Coronary artery (tissue), 2 donors: ENCODE data around the gene ARPC2.

ENCODE experiments used
- DNase-seq: peaks from one replicate; pipeline ENCODE4 v3.0.0-alpha.2; 2017; ENCODE audit warnings: low spot score
- H3K27ac ChIP-seq, 2 donors: fragments of 200-600 bp; sonication (generic); one replicate each; pipeline ENCODE4 v1.5.1; 2016 to 2019
- H3K4me3 ChIP-seq: fragments of 200-600 bp; sonication (generic); 2 replicates; pipeline ENCODE4 v1.5.1; 2016; ENCODE audit warnings: mild to moderate bottlenecking, moderate library complexity
- TF ChIP-seq, protein P1 (sequence below): fragments of 200-600 bp; sonication (generic); IDR thresholded peaks from one replicate; pipeline ENCODE4 v1.5.1; 2019; ENCODE audit warnings: antibody characterized with exemption

Gene ARPC2

DNA sequence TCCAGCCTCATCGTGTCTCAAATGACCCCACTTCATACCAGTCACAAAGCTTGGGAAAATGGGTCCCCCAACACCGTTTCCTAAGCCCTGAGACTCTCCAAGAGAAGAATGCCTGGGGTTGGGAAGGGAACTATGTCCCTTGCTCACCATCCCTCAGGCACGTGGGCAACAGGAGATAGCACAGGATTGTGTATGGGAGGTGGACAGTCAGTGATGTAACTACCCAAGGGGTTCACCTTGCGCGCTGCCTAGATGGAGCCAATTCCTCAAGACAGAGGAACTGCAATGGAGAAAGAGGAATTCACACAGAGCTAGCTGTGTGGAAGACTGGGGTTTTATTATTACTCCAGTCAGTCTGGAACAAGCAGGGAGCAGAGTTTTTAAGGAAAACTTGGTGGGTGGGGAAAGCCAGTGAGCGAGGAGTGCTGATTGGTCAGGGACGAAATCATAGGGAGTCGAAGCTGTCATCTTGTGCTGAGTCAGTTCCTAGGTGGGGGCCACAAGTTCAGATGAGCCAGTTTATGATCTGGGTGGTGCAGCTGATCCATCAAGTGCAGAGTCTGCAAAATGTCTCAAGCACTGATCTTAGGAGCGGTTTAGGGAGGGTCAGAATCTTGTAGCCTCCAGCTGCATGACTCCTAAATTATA lies 36.4 kb upstream of the ARPC2 start:
- Histone ChIP-seq H3K4me3 (no peak overlapping the region), H3K27ac (no peak overlapping the region)
- peak; percentile 49 for DNase-seq
- TF ChIP-seq, protein P1, sequence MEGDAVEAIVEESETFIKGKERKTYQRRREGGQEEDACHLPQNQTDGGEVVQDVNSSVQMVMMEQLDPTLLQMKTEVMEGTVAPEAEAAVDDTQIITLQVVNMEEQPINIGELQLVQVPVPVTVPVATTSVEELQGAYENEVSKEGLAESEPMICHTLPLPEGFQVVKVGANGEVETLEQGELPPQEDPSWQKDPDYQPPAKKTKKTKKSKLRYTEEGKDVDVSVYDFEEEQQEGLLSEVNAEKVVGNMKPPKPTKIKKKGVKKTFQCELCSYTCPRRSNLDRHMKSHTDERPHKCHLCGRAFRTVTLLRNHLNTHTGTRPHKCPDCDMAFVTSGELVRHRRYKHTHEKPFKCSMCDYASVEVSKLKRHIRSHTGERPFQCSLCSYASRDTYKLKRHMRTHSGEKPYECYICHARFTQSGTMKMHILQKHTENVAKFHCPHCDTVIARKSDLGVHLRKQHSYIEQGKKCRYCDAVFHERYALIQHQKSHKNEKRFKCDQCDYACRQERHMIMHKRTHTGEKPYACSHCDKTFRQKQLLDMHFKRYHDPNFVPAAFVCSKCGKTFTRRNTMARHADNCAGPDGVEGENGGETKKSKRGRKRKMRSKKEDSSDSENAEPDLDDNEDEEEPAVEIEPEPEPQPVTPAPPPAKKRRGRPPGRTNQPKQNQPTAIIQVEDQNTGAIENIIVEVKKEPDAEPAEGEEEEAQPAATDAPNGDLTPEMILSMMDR, result no peak

DNA sequence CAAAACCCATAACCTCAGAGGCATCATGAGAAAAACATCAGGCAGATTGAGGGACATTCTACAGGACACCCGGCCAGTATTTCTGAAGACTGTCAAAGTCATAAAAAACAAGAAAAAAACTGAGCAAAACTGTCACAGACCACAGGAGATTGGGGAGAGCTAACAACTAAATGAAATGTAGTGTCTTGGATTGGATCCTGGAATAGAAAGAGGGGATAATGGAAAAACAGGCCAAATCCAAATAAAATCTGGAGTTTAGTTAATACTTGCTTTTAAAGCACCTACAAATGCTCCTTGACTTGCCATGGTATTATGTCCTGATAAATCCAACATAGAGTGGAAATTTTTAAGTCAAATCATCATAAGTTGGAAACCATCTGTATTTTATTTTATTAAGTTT lies 32.7 kb upstream of the ARPC2 start:
- Histone ChIP-seq H3K27ac (no peak overlapping the region), H3K4me3 (no peak overlapping the region)
- TF ChIP-seq, protein P1, result no peak
- no peak for DNase-seq

DNA sequence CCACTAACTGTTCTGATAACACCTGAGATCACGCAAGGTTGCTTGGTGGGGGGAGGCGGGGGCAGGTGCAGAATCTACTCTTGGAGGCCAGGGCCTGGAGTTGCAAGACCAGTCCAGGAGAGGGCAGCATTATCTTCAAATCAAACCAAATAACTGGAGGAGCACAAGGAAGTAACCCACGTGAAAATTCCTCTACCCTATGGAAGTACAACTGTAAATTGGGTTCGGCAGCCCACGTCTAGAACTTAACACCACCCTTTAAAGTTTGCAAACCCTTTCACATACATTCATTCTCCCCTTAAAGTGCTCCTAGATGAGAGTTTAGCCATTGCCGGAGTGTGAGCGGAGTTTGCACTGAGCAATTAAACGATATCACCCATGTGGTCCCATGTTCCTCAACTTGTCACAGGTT lies 30.6 kb upstream of the ARPC2 start:
- no peak overlapping the region for H3K27ac ChIP-seq
- no peak for DNase-seq
- TF ChIP-seq, protein P1, result peak; percentile 74
- peak overlapping the region; percentile 30 for H3K4me3 ChIP-seq

DNA sequence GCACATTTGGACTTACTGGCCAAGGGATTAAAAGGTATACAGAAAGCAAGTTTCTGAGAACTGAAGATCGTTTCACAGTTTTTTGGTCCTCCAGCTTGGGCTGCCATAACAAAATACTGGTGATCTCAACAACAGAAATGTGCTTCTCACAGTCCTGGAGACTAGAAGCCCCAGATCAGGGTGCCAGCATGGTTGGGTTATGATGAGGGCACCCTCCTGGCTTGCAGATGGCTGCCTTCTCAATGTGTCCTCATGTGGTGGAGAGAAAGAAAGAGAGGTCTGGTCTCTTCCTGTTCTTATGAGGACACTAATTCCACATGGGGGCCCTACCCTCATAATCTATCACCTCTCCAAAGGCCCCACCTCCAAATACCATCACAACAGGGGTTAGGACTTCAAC lies 30.1 kb upstream of the ARPC2 start:
- DNase-seq, result no peak
- Histone ChIP-seq H3K4me3 (no peak overlapping the region), H3K27ac (no peak overlapping the region)
- TF ChIP-seq, protein P1, result no peak

DNA sequence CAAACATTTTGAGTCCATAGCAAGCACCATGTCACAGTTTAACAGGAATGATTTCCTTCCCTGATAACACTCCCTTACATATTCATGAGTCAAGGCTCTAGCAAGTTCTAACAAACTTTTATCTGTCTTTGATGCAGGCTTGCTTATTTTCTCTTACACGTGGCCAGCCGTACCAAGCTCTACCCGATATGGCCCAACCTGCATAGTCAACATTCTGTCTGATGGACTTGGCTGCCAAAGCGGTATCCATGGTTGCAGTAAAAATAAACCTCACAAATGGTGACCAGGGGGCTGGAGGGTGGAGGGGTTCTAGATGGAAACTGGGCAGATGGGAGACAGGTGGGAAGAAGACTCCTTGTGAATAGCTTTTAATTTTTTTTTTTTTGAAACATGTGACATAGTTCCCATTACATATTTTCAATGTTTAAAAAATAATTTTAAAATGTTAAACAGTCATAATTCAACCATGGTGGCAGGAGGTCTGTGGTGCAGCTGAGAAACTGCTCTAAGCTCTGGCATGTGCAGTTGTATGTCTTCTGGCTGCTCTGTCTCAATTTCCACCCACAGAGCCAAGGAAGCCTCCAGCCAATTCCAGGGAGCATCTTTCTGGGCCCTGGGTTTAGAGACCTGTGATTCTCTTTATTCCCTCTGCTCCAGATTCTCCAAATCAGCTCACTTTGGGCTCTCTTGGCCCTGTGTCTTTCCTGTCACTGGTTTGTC lies 29.5 kb upstream of the ARPC2 start:
- no peak overlapping the region for H3K4me3 ChIP-seq
- H3K27ac ChIP-seq, result no peak overlapping the region
- DNase-seq, result no peak
- TF ChIP-seq, protein P1, result no peak

DNA sequence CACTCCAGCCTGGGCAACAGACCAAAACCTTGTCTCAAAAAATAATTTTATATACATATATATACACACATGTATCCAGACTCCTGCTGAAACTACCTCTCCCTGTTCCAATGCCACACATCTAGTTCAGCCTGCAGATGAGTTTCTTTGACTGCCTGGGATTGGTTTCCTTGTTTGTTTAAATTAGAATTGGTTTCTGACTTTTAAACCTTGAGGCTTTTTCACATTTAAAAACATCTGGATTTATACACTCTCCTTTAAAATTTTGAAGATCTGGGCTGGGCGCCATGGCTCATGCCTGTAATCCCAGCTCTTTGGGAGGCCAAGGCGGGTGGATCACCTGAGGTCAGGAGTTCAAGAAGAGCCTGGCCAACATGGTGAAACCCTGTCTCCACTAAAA lies 28.5 kb upstream of the ARPC2 start:
- TF ChIP-seq, protein P1, result no peak
- Histone ChIP-seq H3K4me3 (no peak overlapping the region), H3K27ac (no peak overlapping the region)
- no peak for DNase-seq

DNA sequence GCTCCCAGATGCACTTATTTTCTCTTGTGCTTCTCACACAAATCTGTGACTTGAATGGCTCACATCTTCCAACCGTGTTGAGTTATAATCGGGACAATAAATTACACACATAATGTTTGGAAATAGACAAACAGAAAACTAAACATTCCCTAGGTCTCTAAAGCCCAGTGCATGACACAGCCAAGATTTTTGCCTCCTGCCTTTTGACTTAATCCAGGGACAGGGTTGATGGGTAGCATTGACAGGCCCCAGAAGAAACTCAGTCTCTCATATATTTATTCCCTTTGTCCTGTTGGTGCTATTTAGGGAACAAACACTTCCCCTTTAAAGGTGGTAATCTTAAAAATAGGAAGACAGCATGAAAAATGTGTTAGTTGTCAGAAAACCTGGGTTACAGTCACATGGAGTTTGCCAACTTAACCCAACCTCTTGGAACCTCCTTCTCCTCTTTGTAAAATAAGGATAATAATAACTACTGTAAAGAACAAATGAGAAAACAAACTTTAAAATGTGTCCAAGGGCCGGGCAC lies 24.0 kb upstream of the ARPC2 start:
- no peak for DNase-seq
- TF ChIP-seq, protein P1, result no peak
- Histone ChIP-seq H3K27ac (no peak overlapping the region), H3K4me3 (no peak overlapping the region)
